Esophagus muscularis mucosa (tissue), 2 donors: ENCODE measurements around the gene CAPN9.

Experiments used
- EP300 ChIP-seq: sonication (generic); formaldehyde crosslinking; IDR thresholded peaks from one replicate; pipeline ENCODE4 v1.6.1; 2017; ENCODE audit warnings: antibody characterized with exemption
- POLR2A ChIP-seq: fragments of 450-650 bp; IDR thresholded peaks from one replicate; pipeline ENCODE4 v1.6.1; 2017; ENCODE audit warnings: antibody characterized with exemption, moderate library complexity, mild to moderate bottlenecking, low read depth

GRCh38 chr1:230713547-230713914, 33.7 kb upstream of the CAPN9 start:
- TF ChIP-seq POLR2A = no peak
- no peak for TF ChIP-seq EP300
